ENCODE data around the gene PLA2G2E. TPM values are rescaled to one million over a fixed set of nuclear protein-coding genes. Genes with fewer than 3 reads are reported as not detected.

PLA2G2E gene
- total RNA-seq (2014; rRNA removed; shearing (Covaris generic)) = 0.20 TPM in 1 of 2 replicates, not detected in the other

- DNase-seq (ENCODE audit: low spot score) = no peak
Observed at GRCh38 chr1:19923137-19923952, at the start of gene PLA2G2E. Gene PLA2G2E, minus strand, starts transcription at chr1:19923617. Its CDS starts 58 bp downstream, at chr1:19923559.

- DNase-seq (ENCODE audit: low spot score) = no peak
Observed at GRCh38 chr1:19971664-19972063, 48.2 kb upstream of the PLA2G2E start.

GRCh38 chr1:19969898-19970660 lies 46.7 kb upstream of the PLA2G2E start:
- DNase-seq (ENCODE audit: low spot score) = no peak

GRCh38 chr1:19967808-19968207 lies 44.4 kb upstream of the PLA2G2E start:
- DNase-seq (ENCODE audit: low spot score) = no peak

- no peak for DNase-seq (ENCODE audit: low spot score)
Observed at GRCh38 chr1:19964542-19964941, 41.1 kb upstream of the PLA2G2E start.

- DNase-seq (ENCODE audit: low spot score) = no peak
Observed at GRCh38 chr1:19963636-19964035, 40.2 kb upstream of the PLA2G2E start.

GRCh38 chr1:19960591-19960990 lies 37.2 kb upstream of the PLA2G2E start:
- DNase-seq (ENCODE audit: low spot score) = no peak

GRCh38 chr1:19957779-19958178 lies 34.4 kb upstream of the PLA2G2E start:
- DNase-seq (ENCODE audit: low spot score) = peak; percentile 26

- no peak for DNase-seq (ENCODE audit: low spot score)
Observed at GRCh38 chr1:19955534-19956170, 32.2 kb upstream of the PLA2G2E start.

- no peak for DNase-seq (ENCODE audit: low spot score)
Observed at GRCh38 chr1:19954059-19954458, 30.6 kb upstream of the PLA2G2E start.

GRCh38 chr1:19949016-19949415 lies 25.6 kb upstream of the PLA2G2E start:
- DNase-seq (ENCODE audit: low spot score) = no peak

GRCh38 chr1:19946971-19947370 lies 23.6 kb upstream of the PLA2G2E start:
- DNase-seq (ENCODE audit: low spot score) = no peak

- no peak for DNase-seq (ENCODE audit: low spot score)
Observed at GRCh38 chr1:19946331-19946751, 22.9 kb upstream of the PLA2G2E start.

GRCh38 chr1:19945914-19946313 lies 22.5 kb upstream of the PLA2G2E start:
- DNase-seq (ENCODE audit: low spot score) = no peak

GRCh38 chr1:19942657-19943056 lies 19.2 kb upstream of the PLA2G2E start:
- DNase-seq (ENCODE audit: low spot score) = no peak

GRCh38 chr1:19942088-19942487 lies 18.7 kb upstream of the PLA2G2E start:
- DNase-seq (ENCODE audit: low spot score) = no peak

GRCh38 chr1:19941206-19941568 lies 17.8 kb upstream of the PLA2G2E start:
- no peak for DNase-seq (ENCODE audit: low spot score)

- no peak for DNase-seq (ENCODE audit: low spot score)
Observed at GRCh38 chr1:19940486-19941205, 17.2 kb upstream of the PLA2G2E start.

- DNase-seq (ENCODE audit: low spot score) = no peak
Observed at GRCh38 chr1:19938472-19938871, 15.1 kb upstream of the PLA2G2E start.

GRCh38 chr1:19936061-19936750 lies 12.8 kb upstream of the PLA2G2E start:
- DNase-seq (ENCODE audit: low spot score) = no peak

- DNase-seq (ENCODE audit: low spot score) = no peak
Observed at GRCh38 chr1:19934336-19934735, 10.9 kb upstream of the PLA2G2E start.

All from HT-29 (cell line).